HCT116 (cell line): ENCODE data around the gene IQGAP2. TPM values are rescaled to one million over a fixed set of nuclear protein-coding genes. Genes with fewer than 3 reads are reported as not detected.

ENCODE experiments used
- ATAC-seq: fragments of 200-7000 bp; cut with Tn5 transposase; 2 replicates; pipeline ENCODE4 v1.9.1; 2020; ENCODE audit warnings: mild to moderate bottlenecking, moderate library complexity
- BruUV-seq: library from RNA; stranded (reverse); fragments of 400-500 nt; replicated peaks from 2 replicates; lab custom pipeline; 2021; lab: Mats Ljungman, UMichigan
- CTCF ChIA-PET: fragments of 300-600 bp; sonication (Branson Sonifier 250); formaldehyde crosslinking; loops from one replicate; lab custom pipeline; 2021; ENCODE audit warnings: antibody characterized with exemption; lab: Charles Lee
- POLR2A ChIA-PET: fragments of 300-600, 350-600 bp; sonication (Branson Sonifier 250); formaldehyde crosslinking; loops from one replicate; lab custom pipeline; 2021; ENCODE audit warnings: antibody characterized with exemption; lab: Charles Lee
- RAD21 ChIA-PET, 2 experiments: fragments of 300-600 bp; sonication (Branson Sonifier 250); formaldehyde crosslinking; loops; one replicate each; lab custom pipeline; 2023; ENCODE audit warnings: low total read pairs in 2 of 2; ENCODE audit not compliant: uncharacterized antibody in 2 of 2, unreplicated experiment in 2 of 2, low non-redundant PET in 1 of 2; lab: Charles Lee
- DNase-seq: peaks from one replicate; pipeline ENCODE4 v3.0.0-alpha.2; 2010; ENCODE audit warnings: low read depth, low spot score
- H2AFZ ChIP-seq: fragments of 200-600 bp; shearing (Covaris generic), sonication (generic); 2 replicates; pipeline ENCODE4 v1.6.1; 2017; ENCODE audit warnings: low read depth, mixed run types, mixed read lengths, antibody characterized with exemption, low read length; ENCODE audit not compliant: poor library complexity, severe bottlenecking
- H3K27ac ChIP-seq: 2 replicates; pipeline ENCODE4 v1.5.1; 2012; ENCODE audit warnings: low read depth, low read length
- H3K27me3 ChIP-seq: fragments of 200-600 bp; sonication (generic); 2 replicates; pipeline ENCODE4 v1.6.1; 2016; ENCODE audit warnings: mixed run types, low read length, mixed read lengths; ENCODE audit not compliant: insufficient read depth
- H3K36me3 ChIP-seq, 2 experiments: fragments of 200-500 bp in 1 of 2; fragments of 200-600 bp in 1 of 2; sonication (Bioruptor generic) in 1 of 2; sonication (generic) in 1 of 2; 2 replicates each; pipeline versions ENCODE4 v1.5.1 to v1.6.1; 2014 to 2016; ENCODE audit warnings: low read length in 2 of 2, inconsistent platforms in 1 of 2, mixed read lengths in 1 of 2, mixed run types in 1 of 2; ENCODE audit not compliant: insufficient read depth in 2 of 2, control insufficient read depth in 1 of 2
- H3K4me1 ChIP-seq, 2 experiments: fragments of 200-600 bp in 1 of 2; sonication (generic) in 1 of 2; 2 replicates each; pipeline versions ENCODE4 v1.5.1 to v1.6.1; 2012 to 2017; ENCODE audit warnings: low read length in 2 of 2, inconsistent platforms in 1 of 2, mild to moderate bottlenecking in 1 of 2, mixed read lengths in 1 of 2, mixed run types in 1 of 2, moderate library complexity in 1 of 2; ENCODE audit not compliant: insufficient read depth in 2 of 2, control insufficient read depth in 1 of 2
- H3K4me2 ChIP-seq: fragments of 200-600 bp; sonication (generic); 2 replicates; pipeline ENCODE4 v1.6.1; 2017; ENCODE audit warnings: mixed run types, low read length, mixed read lengths
- H3K4me3 ChIP-seq, 2 experiments: fragments of 200-600 bp in 1 of 2; sonication (generic) in 1 of 2; replicated peaks in 1 of 2; 2 replicates each; pipeline ENCODE4 v1.5.1; 2011 to 2016; ENCODE audit warnings: low read length in 2 of 2, control low read depth in 1 of 2, low read depth in 1 of 2, mild to moderate bottlenecking in 1 of 2, mixed read lengths in 1 of 2, mixed run types in 1 of 2
- H3K79me2 ChIP-seq: fragments of 200-600 bp; sonication (generic); 2 replicates; pipeline ENCODE4 v1.6.1; 2017; ENCODE audit warnings: mild to moderate bottlenecking, mixed run types, low read length, moderate library complexity, mixed read lengths; ENCODE audit not compliant: insufficient read depth
- H3K9ac ChIP-seq: fragments of 200-600 bp; sonication (generic); 2 replicates; pipeline ENCODE4 v1.6.1; 2016; ENCODE audit warnings: low read length, mixed read lengths
- H3K9me2 ChIP-seq: fragments of 200-600 bp; sonication (generic), shearing (Covaris generic); 2 replicates; pipeline ENCODE4 v1.6.1; 2017; ENCODE audit warnings: mixed run types, mild to moderate bottlenecking, moderate library complexity; ENCODE audit not compliant: insufficient read depth
- H3K9me3 ChIP-seq, 2 experiments: fragments of 200-500 bp in 1 of 2; fragments of 200-600 bp in 1 of 2; sonication (Bioruptor generic) in 1 of 2; sonication (generic) in 1 of 2; 2 replicates each; pipeline ENCODE4 v1.6.1; 2014 to 2017; ENCODE audit warnings: low read length in 2 of 2, mixed read lengths in 2 of 2, inconsistent platforms in 1 of 2, low read depth in 1 of 2, mild to moderate bottlenecking in 1 of 2, mixed run types in 1 of 2, moderate library complexity in 1 of 2; ENCODE audit not compliant: control insufficient read depth in 1 of 2, insufficient read depth in 1 of 2
- H4K20me1 ChIP-seq: fragments of 200-600 bp; sonication (generic), shearing (Covaris generic); 2 replicates; pipeline ENCODE4 v1.6.1; 2017; ENCODE audit warnings: mixed run types, mild to moderate bottlenecking, moderate library complexity; ENCODE audit not compliant: insufficient read depth
- CBX3 ChIP-seq: IDR thresholded peaks from 2 replicates; pipeline ENCODE4 v1.6.1; 2012; ENCODE audit warnings: low read depth
- CEBPB ChIP-seq: IDR thresholded peaks from 2 replicates; pipeline ENCODE4 v1.6.1; 2012; ENCODE audit warnings: low read depth
- CTCF ChIP-seq, 3 experiments: fragments of 200-600 bp in 1 of 3; sonication (generic) in 1 of 3; IDR thresholded peaks in 2 of 3; conservative IDR thresholded peaks in 1 of 3; 2 replicates each; pipeline ENCODE4 v1.5.1; 2012 to 2017; ENCODE audit warnings: low read depth in 2 of 3, low read length in 2 of 3, antibody characterized with exemption in 1 of 3, borderline replicate concordance in 1 of 3, control low read depth in 1 of 3, mild to moderate bottlenecking in 1 of 3, mixed read lengths in 1 of 3, mixed run types in 1 of 3, moderate library complexity in 1 of 3; ENCODE audit not compliant: insufficient read depth in 1 of 3
- EGR1 ChIP-seq: IDR thresholded peaks from 2 replicates; pipeline ENCODE4 v1.6.1; 2012; ENCODE audit warnings: low read depth
- ELF1 ChIP-seq: IDR thresholded peaks from 2 replicates; pipeline ENCODE4 v1.6.1; 2012; ENCODE audit warnings: low read depth, borderline replicate concordance
- EZH2phosphoT487 ChIP-seq: fragments of 200-600 bp; IDR thresholded peaks from 2 replicates; pipeline ENCODE4 v1.6.1; 2018; ENCODE audit warnings: antibody characterized with exemption, borderline replicate concordance
- JUND ChIP-seq: IDR thresholded peaks from 2 replicates; pipeline ENCODE4 v1.6.1; 2012
- POLR2AphosphoS5 ChIP-seq: IDR thresholded peaks from 2 replicates; pipeline ENCODE4 v1.6.1; 2011; ENCODE audit warnings: mild to moderate bottlenecking, low read depth, low read length, moderate library complexity
- SIN3A ChIP-seq: IDR thresholded peaks from 2 replicates; pipeline ENCODE4 v1.6.1; 2012; ENCODE audit warnings: low read depth
- SP1 ChIP-seq: IDR thresholded peaks from 2 replicates; pipeline ENCODE4 v1.6.1; 2012; ENCODE audit warnings: low read depth
- TCF7L2 ChIP-seq: IDR thresholded peaks from 2 replicates; pipeline ENCODE4 v1.7.0; 2011; ENCODE audit warnings: borderline replicate concordance, inconsistent platforms; ENCODE audit not compliant: insufficient read depth, insufficient read length; ENCODE audit errors: extremely low read depth
- YY1 ChIP-seq: IDR thresholded peaks from 2 replicates; pipeline ENCODE4 v1.6.1; 2011; ENCODE audit warnings: low read length, low read depth, moderate library complexity, mild to moderate bottlenecking; ENCODE audit not compliant: insufficient replicate concordance; ENCODE audit errors: extremely low read depth
- ZFX ChIP-seq: fragments of 450-650 bp; IDR thresholded peaks from 2 replicates; pipeline ENCODE4 v1.6.1; 2017
- ZNF274 ChIP-seq: fragments of 200-500 bp; sonication (Bioruptor generic); IDR thresholded peaks from 2 replicates; pipeline ENCODE4 v1.6.1; 2014; ENCODE audit warnings: mild to moderate bottlenecking, low read depth, low read length, inconsistent platforms
- intact Hi-C: fragments of 100-400 bp; cut with micrococcal nuclease; formaldehyde crosslinking; loops from 2 replicates; pipeline ENCODE4 v1.10.0; 2022
- total RNA-seq: library from RNA; stranded (reverse); gene quantifications from one replicate; pipeline ENCODE4 v1.2.1, GENCODE V29; 2021; ENCODE audit not compliant: unreplicated experiment

IQGAP2 gene
- total RNA-seq, 1 experiment from 2014 or later = 2.0 TPM

DNA sequence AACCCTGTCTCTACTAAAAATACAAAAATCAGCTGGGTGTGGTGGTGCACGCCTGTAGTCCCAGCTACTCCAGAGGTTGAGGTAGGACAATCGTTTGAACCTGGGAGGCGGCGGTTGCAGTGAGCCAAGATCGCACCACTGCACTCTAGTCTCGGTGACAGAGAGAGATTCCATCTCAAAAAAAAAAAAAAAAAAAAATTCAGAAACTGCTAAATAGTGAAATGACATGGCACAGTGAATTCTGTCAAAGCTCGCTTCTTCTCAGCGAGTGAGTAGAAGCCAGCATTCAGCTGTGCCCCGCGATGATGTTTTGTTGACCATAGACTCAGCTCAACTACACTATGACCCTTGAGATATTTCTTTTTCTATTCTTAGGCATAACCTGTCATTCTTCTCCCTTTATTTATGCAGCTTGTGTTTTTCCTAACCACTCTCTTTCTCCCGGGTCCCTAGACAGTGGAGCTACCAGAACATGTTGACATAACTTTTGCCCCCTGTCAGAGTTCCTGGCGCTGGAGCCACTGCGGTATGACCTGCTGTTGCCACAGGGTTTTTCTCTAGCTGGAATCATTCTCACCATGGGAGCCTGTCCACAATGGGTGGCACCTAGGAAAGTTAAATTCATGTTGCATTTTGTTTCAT, 13.5 kb upstream of the IQGAP2 start:
- ChIA-PET CTCF (interaction anchor here (1.5 kb wide), 1 partner anchor 13 kb away, joined by 4 read pairs; no protein-coding TSS in a partner anchor), RAD21 (interaction anchor here in 1 of 2 experiments (0.5 to 0.7 kb wide), 2 partner anchors 35 to 132 kb away, joined by 3 to 4 read pairs; no protein-coding TSS in a partner anchor), POLR2A (no interaction called here)
- Histone ChIP-seq H3K9me3 (no peaks in the 10 kb centered on the region), H2AFZ (no peak overlapping the region), H4K20me1 (no peaks in the 10 kb centered on the region), H3K36me3 (no peaks in the 10 kb centered on the region), H3K27ac (no peak overlapping the region), H3K9ac (no peak overlapping the region), H3K4me1 (no peaks in the 10 kb centered on the region), H3K4me2 (no peak overlapping the region), H3K9me2 (no peaks in the 10 kb centered on the region), H3K79me2 (no peaks in the 10 kb centered on the region), H3K27me3 (no peaks in the 10 kb centered on the region), H3K4me3 (no peak overlapping the region)
- intact Hi-C loops = no loop called here
- TF ChIP-seq SP1 = no peak
- no peak for TF ChIP-seq CTCF (IDR thresholded peaks at IDR 0.05 in 2 of 3, conservative IDR thresholded peaks at IDR 0.05 in 1 of 3; ENCODE audit: borderline replicate concordance in 1 of 3, insufficient read depth in 1 of 3, low read depth in 2 of 3, low read length in 2 of 3)
- no peak for TF ChIP-seq EGR1
- no peak for TF ChIP-seq ZNF274
- TF ChIP-seq ZFX = no peak
- TF ChIP-seq SIN3A = no peak
- no peak for TF ChIP-seq EZH2phosphoT487
- BruUV-seq = no TSS peak
- no peak for DNase-seq
- no peak for ATAC-seq

GRCh38 chr5:76391014-76391413, 12.1 kb upstream of the IQGAP2 start:
- CTCF ChIA-PET = no interaction called here
- no peak overlapping the region for H3K27ac ChIP-seq
- no peaks in the 10 kb centered on the region for H4K20me1 ChIP-seq
- H3K9me3 ChIP-seq = no peaks in the 10 kb centered on the region
- ATAC-seq (no peak), DNase-seq (no peak)
- TF ChIP-seq SP1 = no peak
- no peak for TF ChIP-seq ELF1
- TF ChIP-seq TCF7L2 = no peak
- no peak for TF ChIP-seq POLR2AphosphoS5
- no peak for TF ChIP-seq CBX3
- no peak for TF ChIP-seq JUND
- TF ChIP-seq CTCF (IDR thresholded peaks at IDR 0.05 in 2 of 3, conservative IDR thresholded peaks at IDR 0.05 in 1 of 3; ENCODE audit: borderline replicate concordance in 1 of 3, insufficient read depth in 1 of 3, low read depth in 2 of 3, low read length in 2 of 3) = no peak
- no peak for TF ChIP-seq YY1
- no peak for TF ChIP-seq SIN3A
- no peak for TF ChIP-seq CEBPB
- H3K4me1 ChIP-seq = no peaks in the 10 kb centered on the region
- POLR2A ChIA-PET = no interaction called here
- no TSS peak for BruUV-seq
- RAD21 ChIA-PET = no interaction called here
- no peaks in the 10 kb centered on the region for H3K36me3 ChIP-seq
- H3K27me3 ChIP-seq = no peaks in the 10 kb centered on the region
- H3K4me2 ChIP-seq = no peak overlapping the region
- H3K79me2 ChIP-seq = no peaks in the 10 kb centered on the region
- H3K9me2 ChIP-seq = no peaks in the 10 kb centered on the region
- no peak overlapping the region for H3K9ac ChIP-seq
- H2AFZ ChIP-seq = no peak overlapping the region
- no peak overlapping the region for H3K4me3 ChIP-seq
- intact Hi-C loops = no loop called here
